PC-9 (cell line): ENCODE results near the gene BUB1.

Source experiments
- CTCF ChIP-seq: fragments of 200-600 bp; sonication (generic); conservative IDR thresholded peaks from 2 replicates; pipeline ENCODE4 v1.6.1; 2017; ENCODE audit warnings: mixed run types, antibody characterized with exemption, mild to moderate bottlenecking, moderate library complexity
- EZH2 ChIP-seq: fragments of 200-600 bp; sonication (generic); IDR thresholded peaks from 2 replicates; pipeline ENCODE4 v1.8.0; 2017; ENCODE audit warnings: antibody characterized with exemption, low read depth

- TF ChIP-seq EZH2 (no peak), CTCF (no peak)
Observed at GRCh38 chr2:110680709-110681108, 2.8 kb upstream of the BUB1 start.
